B cell (primary cell): ENCODE measurements around the gene GPATCH8. TPM values are rescaled to one million over a fixed set of nuclear protein-coding genes. Genes with fewer than 3 reads are reported as not detected.

Experiments
- ATAC-seq: fragments of 200-7000 bp; cut with Tn5 transposase; one replicate; pipeline ENCODE4 v1.10.0; 2021; ENCODE audit warnings: low read depth, mild to moderate bottlenecking, moderate number of reproducible peaks, moderate library complexity
- CTCF ChIA-PET: fragments of 350-600 bp; sonication (Branson Sonifier 250); formaldehyde crosslinking; loops from one replicate; lab custom pipeline; 2021; ENCODE audit warnings: antibody characterized with exemption, inconsistent platforms; lab: Charles Lee
- POLR2A ChIA-PET: fragments of 350-600 bp; sonication (Branson Sonifier 250); formaldehyde crosslinking; loops from one replicate; lab custom pipeline; 2021; ENCODE audit warnings: antibody characterized with exemption; lab: Charles Lee
- DNase-seq: peaks from one replicate; pipeline ENCODE4 v3.0.0; 2013
- H2AFZ ChIP-seq: 2 replicates; pipeline ENCODE4 v1.6.1; 2012; ENCODE audit warnings: mild to moderate bottlenecking, low read depth, low read length; ENCODE audit not compliant: insufficient read depth, poor library complexity, severe bottlenecking
- H3K27ac ChIP-seq, 2 donors: 1 replicate in 1 of 2; 2 replicates in 1 of 2; pipeline ENCODE4 v1.5.1; 2012 to 2013; ENCODE audit warnings: low read length in 2 of 2, mild to moderate bottlenecking in 2 of 2, moderate library complexity in 1 of 2
- H3K27me3 ChIP-seq, 4 experiments: fragments of 200-600 bp in 1 of 4; sonication (generic) in 1 of 4; replicated peaks in 1 of 4; 1 replicate in 2 of 4; 2 replicates in 2 of 4; pipeline versions ENCODE4 v1.6.1 to v1.7.0; 2013 to 2016; ENCODE audit warnings: low read length in 3 of 4, mild to moderate bottlenecking in 2 of 4, mixed read lengths in 1 of 4, moderate library complexity in 1 of 4; ENCODE audit not compliant: insufficient read depth in 4 of 4, control insufficient read depth in 3 of 4; ENCODE audit errors: control extremely low read depth in 1 of 4
- H3K36me3 ChIP-seq, 2 experiments: replicated peaks in 1 of 2; 1 replicate in 1 of 2; 2 replicates in 1 of 2; pipeline versions ENCODE4 v1.6.1 to v1.7.1; 2013; ENCODE audit warnings: low read length in 1 of 2; ENCODE audit not compliant: insufficient read depth in 2 of 2, control insufficient read depth in 1 of 2; ENCODE audit errors: control extremely low read depth in 1 of 2, extremely low read depth in 1 of 2
- H3K4me1 ChIP-seq, 2 donors: fragments of 200-600 bp in 1 of 2; sonication (generic) in 1 of 2; 1 replicate in 1 of 2; 2 replicates in 1 of 2; pipeline versions ENCODE4 v1.5.1 to v1.6.1; 2013 to 2017; ENCODE audit warnings: low read length in 2 of 2; ENCODE audit not compliant: control insufficient read depth in 2 of 2, insufficient read depth in 2 of 2
- H3K4me2 ChIP-seq: replicated peaks from 2 replicates; pipeline ENCODE3; 2012; ENCODE audit warnings: mild to moderate bottlenecking, low read depth, low read length; ENCODE audit not compliant: poor library complexity, severe bottlenecking
- H3K4me3 ChIP-seq, 5 experiments: fragments of 200-600 bp in 1 of 5; sonication (generic) in 1 of 5; 1 replicate in 3 of 5; 2 replicates in 2 of 5; pipeline versions ENCODE4 v1.5.1 to v1.7.0; 2011 to 2016; ENCODE audit warnings: low read length in 4 of 5, mild to moderate bottlenecking in 4 of 5, low read depth in 2 of 5, control low read depth in 1 of 5, moderate library complexity in 1 of 5; ENCODE audit not compliant: insufficient read depth in 1 of 5; ENCODE audit errors: control extremely low read depth in 1 of 5, extremely low read depth in 1 of 5
- H3K79me2 ChIP-seq: fragments of 200-600 bp; sonication (generic); one replicate; pipeline ENCODE4 v1.6.0; 2016; ENCODE audit warnings: low read length; ENCODE audit not compliant: control insufficient read depth, insufficient read depth
- H3K9ac ChIP-seq: fragments of 200-600 bp; sonication (generic); 2 replicates; pipeline ENCODE4 v1.6.1; 2017; ENCODE audit warnings: mild to moderate bottlenecking, low read length, moderate library complexity
- H3K9me3 ChIP-seq, 3 donors: one replicate each; pipeline versions ENCODE4 v1.6.1 to v1.7.1; 2013; ENCODE audit warnings: low read length in 2 of 3; ENCODE audit not compliant: control insufficient read depth in 2 of 3, insufficient read depth in 1 of 3; ENCODE audit errors: control extremely low read depth in 1 of 3
- H4K20me1 ChIP-seq: 2 replicates; pipeline ENCODE4 v1.6.0; 2012; ENCODE audit warnings: mild to moderate bottlenecking, low read length; ENCODE audit not compliant: insufficient read depth, control insufficient read depth, poor library complexity, severe bottlenecking
- H3K27ac Mint-ChIP-seq: one replicate; pipeline ENCODE4 v1.8.0; 2021; ENCODE audit warnings: mixed read lengths
- H3K27me3 Mint-ChIP-seq: one replicate; pipeline ENCODE4 v1.8.0; 2021; ENCODE audit warnings: mixed read lengths
- H3K4me1 Mint-ChIP-seq: one replicate; pipeline ENCODE4 v1.8.0; 2021; ENCODE audit warnings: mixed read lengths
- H3K4me3 Mint-ChIP-seq: one replicate; pipeline ENCODE4 v1.8.0; 2021; ENCODE audit warnings: mixed read lengths
- H3K9me3 Mint-ChIP-seq: one replicate; pipeline ENCODE4 v1.8.0; 2022; ENCODE audit warnings: mixed read lengths; ENCODE audit not compliant: insufficient read depth
- CTCF ChIP-seq: fragments of 200-600 bp; IDR thresholded peaks from one replicate; pipeline ENCODE4 v1.8.0; 2022; ENCODE audit warnings: antibody characterized with exemption, mild to moderate bottlenecking
- EZH2 ChIP-seq: IDR thresholded peaks from 2 replicates; pipeline ENCODE4 v1.6.1; 2012; ENCODE audit warnings: borderline replicate concordance, low read depth, mild to moderate bottlenecking, moderate library complexity, low read length; ENCODE audit not compliant: insufficient read depth, poor library complexity, severe bottlenecking
- WGBS: methylation state at CpG from one replicate; pipeline ENCODE4 v1.1.5; 2013; ENCODE audit warnings: missing lambda C conversion rate; ENCODE audit not compliant: insufficient coverage; 5-methylcytosine and 5-hydroxymethylcytosine counted together
- intact Hi-C: fragments of 100-400 bp; cut with micrococcal nuclease; formaldehyde crosslinking; loops from one replicate; pipeline ENCODE4 v1.10.0; 2022
- polyA plus RNA-seq: library from polyadenylated mRNA; depleted of rRNA; stranded (reverse); fragments of >200 nt; gene quantifications from 2 replicates; pipeline ENCODE4 v1.2.3, GENCODE V29; 2012
- total RNA-seq, 2 donors: library from RNA; stranded (reverse); fragments of 120-200 nt in 1 of 2; gene quantifications; 1 replicate in 1 of 2; 2 replicates in 1 of 2; pipeline versions ENCODE4 v1.2.3 to v1.2.4, GENCODE V29; 2013 to 2022

The GPATCH8 gene
- total and polyA plus RNA-seq, 2 donors (not counting 1 experiment from before 2014, with no cell fraction given), result 28.3 to 83.4 TPM

GRCh38 chr17:44492706-44493272, 10.4 kb downstream of the GPATCH8 start:
- CTCF ChIA-PET, result interaction anchor here (0.6 to 0.7 kb wide), 2 partner anchors 87 to 92 kb away, joined by 3 read pairs; no protein-coding TSS in a partner anchor
- peaks cover 52% of the 10 kb centered on the region for H3K4me1 Mint-ChIP-seq
- H3K9ac ChIP-seq, result no peak overlapping the region

More at GRCh38 chr17:44492706-44493272, 10.4 kb downstream of the GPATCH8 start:
- peaks cover 0 to 7% of the 10 kb centered on the region in 2 donors for H3K4me1 ChIP-seq
- TF ChIP-seq EZH2 (no peak), CTCF (no peak)
- no peaks in the 10 kb centered on the region for H3K27me3 ChIP-seq
- H3K27ac Mint-ChIP-seq, result no peak overlapping the region
- no peak overlapping the region for H3K4me3 Mint-ChIP-seq
- POLR2A ChIA-PET, result no interaction called here
- H3K9me3 ChIP-seq, result no peaks in the 10 kb centered on the region
- intact Hi-C loops, result no loop called here
- peaks cover 98% of the 10 kb centered on the region for H3K79me2 ChIP-seq
- WGBS, result no CpG with 5 or more reads among the region's 2 CpGs
- peaks cover 95% of the 10 kb centered on the region for H4K20me1 ChIP-seq
- no peak overlapping the region for H2AFZ ChIP-seq
- no peaks in the 10 kb centered on the region for H3K9me3 Mint-ChIP-seq
- H3K4me3 ChIP-seq, result no peak overlapping the region
- no peak overlapping the region for H3K4me2 ChIP-seq
- ATAC-seq, result no peak
- no peak overlapping the region for H3K27ac ChIP-seq
- DNase-seq, result no peak
- H3K27me3 Mint-ChIP-seq, result no peaks in the 10 kb centered on the region
- H3K36me3 ChIP-seq, result peaks cover 3 to 14% of the 10 kb centered on the region in 2 experiments
